Limb (tissue), 2 donors: ENCODE results near the gene ZCCHC24.

Source experiments
- DNase-seq, 2 donors: peaks; one replicate each; pipeline ENCODE4 v3.0.0-alpha.2; 2016; ENCODE audit errors: extremely low spot score in 2 of 2

Gene ZCCHC24

GRCh38 chr10:79367426-79368189, 77.8 kb downstream of the ZCCHC24 start:
- no peak for DNase-seq

DNA sequence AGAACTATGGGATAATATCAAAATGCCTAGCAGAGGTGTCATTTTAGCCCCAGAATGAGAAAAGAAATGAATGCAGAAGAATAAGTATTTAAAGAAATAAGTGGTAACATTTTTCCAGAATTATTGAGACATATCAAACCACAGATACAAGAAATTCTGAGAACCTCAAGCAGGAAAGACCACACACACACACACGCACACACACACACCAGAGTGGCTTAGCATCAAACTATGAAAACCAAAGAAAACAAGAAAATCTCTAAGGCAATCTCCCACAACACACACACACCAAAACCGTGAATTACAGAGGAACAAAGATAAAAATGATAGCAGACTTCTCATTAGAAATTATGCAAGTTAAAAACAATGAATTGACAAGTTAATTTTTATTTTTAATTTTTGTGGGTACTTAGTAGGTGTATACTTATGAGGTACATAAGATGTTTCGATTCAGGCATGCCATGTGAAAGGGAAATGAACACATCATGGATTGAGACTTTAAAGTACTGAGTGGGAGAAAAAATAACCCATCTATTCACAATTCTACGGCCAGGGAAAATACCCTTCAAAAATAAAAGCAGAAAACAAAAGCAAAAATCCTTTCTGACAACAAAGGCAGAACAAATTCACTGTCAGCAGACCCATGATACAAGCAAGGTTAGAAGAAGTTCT, 83.6 kb downstream of the ZCCHC24 start:
- DNase-seq: no peak

DNA sequence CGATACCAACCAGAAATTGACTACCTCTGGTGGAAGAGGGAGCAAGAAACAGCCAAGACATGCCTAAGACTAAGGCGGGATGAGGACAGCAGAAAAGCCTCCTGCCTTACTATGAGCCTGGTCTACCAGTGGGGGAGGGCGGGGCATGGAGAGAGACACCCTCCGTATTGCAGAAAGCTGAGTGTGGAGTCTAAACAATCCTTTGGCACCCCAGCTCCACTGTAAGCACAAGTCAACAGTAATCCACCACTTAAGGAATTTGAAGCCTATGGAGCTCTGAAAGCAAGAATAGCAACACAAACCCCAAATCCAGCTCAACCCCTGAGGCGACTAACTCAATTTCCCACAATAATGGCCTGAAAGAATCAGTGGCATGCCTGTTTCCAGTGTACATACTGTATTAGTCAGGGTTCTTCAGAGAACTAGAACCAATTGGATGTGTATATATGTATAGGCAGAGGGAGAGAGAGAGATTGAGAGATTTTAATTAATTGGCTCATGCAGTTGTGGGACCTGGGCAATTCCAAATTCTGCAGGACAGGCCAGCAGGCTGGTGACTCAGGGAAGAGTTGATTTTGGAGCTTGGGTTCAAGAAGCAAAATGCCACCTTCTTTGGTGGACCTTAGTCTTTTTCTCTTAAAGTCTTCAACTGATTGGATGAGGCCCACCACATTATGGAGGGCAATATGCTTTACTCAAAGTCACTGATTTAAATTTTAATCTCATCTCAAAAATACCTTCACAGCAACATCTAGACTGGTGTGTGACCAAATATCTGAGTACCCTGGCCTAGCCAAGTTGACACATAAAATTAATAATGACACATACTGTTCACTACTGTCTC, 84.7 kb downstream of the ZCCHC24 start:
- no peak for DNase-seq

DNA sequence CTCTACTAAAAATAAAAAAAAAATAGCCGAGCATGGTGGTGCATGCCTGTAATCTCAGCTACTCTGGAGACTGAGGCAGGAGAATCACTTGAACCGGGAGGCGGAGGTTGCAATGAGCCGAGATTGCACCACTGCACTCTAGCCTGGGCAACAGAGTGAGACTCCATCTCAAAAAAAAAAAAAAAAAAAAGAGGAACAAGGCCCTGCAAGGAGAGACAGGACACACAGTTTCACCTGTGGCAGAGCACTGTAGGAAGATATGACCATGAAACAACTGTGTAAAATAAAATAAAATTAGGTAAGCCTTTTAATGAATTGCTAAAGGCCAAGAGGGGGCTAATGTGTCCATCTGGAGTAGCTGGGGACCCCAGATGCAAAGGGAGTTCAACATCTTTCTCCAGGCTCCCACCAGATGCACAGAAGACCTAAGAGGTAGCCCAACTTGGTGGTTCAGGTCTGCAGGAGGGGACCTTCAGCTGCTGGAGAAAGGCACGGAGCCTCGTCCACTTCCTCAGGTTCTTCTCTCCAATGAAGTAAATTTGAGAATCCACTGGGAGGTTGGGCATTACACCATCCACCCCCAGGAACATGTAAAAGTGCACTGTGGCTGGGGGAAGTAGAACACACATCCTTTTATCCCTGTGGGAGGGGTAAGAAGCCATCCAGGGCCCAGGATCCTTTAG, 85.5 kb downstream of the ZCCHC24 start:
- DNase-seq: no peak

DNA sequence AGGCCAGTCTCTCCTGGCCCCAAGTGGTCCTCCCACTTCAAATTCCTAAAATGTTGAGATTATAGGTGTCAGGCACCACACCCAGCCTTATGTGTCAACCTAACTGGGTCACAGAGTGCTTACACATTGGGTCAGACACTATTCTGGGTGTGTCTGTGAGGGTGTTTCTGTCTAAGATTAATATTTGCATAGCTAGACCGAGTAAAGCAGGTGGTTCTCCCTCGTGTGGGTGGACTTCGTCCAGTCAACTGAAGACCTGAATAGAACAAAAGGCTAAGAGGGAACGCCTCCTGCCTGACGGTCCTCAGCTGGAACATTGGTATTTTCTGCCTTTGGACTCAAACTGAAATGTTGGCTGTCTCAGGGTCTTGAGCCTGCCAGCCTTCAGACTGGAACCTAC, 86.6 kb downstream of the ZCCHC24 start:
- DNase-seq: no peak

DNA sequence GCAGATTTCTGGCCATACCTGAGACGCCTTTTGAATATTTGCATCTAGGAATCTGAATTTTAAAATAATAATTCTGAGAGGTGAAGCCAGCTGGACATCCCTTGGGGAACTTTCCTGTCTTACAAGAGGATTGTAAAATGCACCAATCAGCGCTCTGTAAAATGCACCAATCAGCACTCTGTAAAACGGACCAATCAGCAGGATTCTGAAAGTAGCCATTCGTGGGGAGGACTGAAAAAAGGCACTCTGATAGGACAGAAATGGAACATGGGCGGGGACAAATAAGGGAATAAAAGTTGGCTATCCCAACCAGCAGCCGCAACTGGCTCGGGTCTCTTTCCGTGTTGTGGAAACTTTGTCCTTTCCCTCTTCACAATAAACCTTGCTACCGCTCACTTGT, 88.2 kb downstream of the ZCCHC24 start:
- DNase-seq: no peak

- DNase-seq: no peak
Measured at GRCh38 chr10:79356104-79356503, 89.3 kb downstream of the ZCCHC24 start.

GRCh38 chr10:79355420-79356017, 89.9 kb downstream of the ZCCHC24 start:
- no peak for DNase-seq

GRCh38 chr10:79354615-79355014, 90.8 kb downstream of the ZCCHC24 start:
- DNase-seq: no peak

GRCh38 chr10:79354141-79354540, 91.3 kb downstream of the ZCCHC24 start:
- no peak for DNase-seq

- no peak for DNase-seq
Measured at GRCh38 chr10:79353726-79354125, 91.7 kb downstream of the ZCCHC24 start.

- DNase-seq: no peak
Measured at GRCh38 chr10:79353000-79353406, 92.4 kb downstream of the ZCCHC24 start.

GRCh38 chr10:79352035-79352877, 93.2 kb downstream of the ZCCHC24 start:
- no peak for DNase-seq

DNA sequence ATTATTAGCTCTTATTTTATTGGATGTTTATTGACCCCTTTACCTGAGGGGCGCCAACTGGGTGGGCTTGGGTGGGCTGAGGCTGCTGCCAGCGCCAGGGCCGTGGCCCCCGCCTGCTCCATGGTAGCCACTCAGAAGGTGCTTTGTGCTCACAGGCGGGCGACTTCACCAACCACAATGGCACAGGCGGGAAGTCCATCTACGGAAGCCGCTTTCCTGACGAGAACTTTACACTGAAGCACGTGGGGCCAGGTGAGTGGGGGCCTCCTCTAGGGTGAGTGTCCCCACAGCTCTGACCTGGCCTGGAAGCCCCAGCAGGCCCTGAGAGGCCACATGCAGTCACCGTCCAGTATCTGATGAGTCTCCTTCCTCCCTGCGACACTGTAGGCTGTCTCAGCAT, 94.1 kb downstream of the ZCCHC24 start:
- no peak for DNase-seq

GRCh38 chr10:79350407-79351154, 94.8 kb downstream of the ZCCHC24 start:
- DNase-seq: no peak

DNA sequence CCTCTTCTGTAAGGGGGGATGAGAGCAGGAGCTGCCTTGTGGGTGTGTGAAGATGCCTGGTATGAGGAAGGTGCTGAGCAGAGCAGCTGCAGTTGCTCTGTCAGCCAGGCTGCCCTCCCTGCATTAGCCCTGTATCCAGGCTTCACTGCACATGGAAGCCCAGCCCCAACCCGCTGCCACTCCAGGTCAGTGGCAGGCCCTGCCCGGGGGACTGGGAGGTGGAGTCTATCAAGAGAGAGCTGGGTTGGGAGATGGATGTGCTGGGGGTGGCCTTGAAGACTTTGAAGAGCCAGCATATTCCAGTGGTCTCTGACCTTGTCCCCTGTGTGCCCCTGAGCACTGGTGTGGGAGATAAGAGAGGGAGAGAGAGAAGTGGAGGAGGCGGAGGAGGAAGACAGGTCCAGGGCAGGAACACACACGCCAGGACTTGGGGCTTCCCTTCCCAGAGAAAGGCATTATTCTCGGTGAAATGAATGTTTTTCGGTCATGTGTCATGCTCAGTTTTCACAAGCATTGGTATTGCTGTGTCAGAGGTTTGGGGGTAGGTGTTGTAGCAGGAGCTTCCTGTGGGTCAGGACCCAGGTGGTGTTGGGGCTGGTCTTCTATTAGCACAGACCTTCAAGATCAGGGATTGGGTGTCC, 95.5 kb downstream of the ZCCHC24 start:
- no peak for DNase-seq

GRCh38 chr10:79349072-79349491, 96.3 kb downstream of the ZCCHC24 start:
- DNase-seq: no peak

DNA sequence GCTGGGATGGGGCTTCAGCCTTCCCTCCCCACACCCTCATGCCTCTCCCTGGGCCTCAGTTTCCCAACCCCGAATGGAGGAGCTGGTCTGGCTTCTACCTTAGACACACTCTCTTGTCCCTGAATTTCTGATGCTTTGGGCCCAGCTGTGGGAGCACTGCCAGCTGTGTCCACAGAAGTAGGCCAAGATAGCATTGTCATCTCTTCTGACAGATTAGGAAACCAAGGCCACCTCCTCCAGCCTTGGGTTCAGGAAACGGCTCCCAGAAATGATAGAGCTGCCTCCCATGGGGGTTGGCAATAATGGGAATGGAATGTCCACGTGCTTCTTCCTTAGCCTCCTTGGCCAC, 96.8 kb downstream of the ZCCHC24 start:
- no peak for DNase-seq
